CD4-positive, alpha-beta T cell treated with Interleukin-6 for 4 hours (primary cell): ENCODE measurements around the gene LRRC28.
"Not testable (repeated sequence)": the region's sequence is repeated elsewhere in the genome, so short reads cannot be mapped to it uniquely, and the experiment has no call there.

Experiments used
- DNase-seq: peaks from one replicate; pipeline ENCODE4 v3.0.0-alpha.2; 2020; ENCODE audit warnings: mixed read lengths

The LRRC28 gene

DNA sequence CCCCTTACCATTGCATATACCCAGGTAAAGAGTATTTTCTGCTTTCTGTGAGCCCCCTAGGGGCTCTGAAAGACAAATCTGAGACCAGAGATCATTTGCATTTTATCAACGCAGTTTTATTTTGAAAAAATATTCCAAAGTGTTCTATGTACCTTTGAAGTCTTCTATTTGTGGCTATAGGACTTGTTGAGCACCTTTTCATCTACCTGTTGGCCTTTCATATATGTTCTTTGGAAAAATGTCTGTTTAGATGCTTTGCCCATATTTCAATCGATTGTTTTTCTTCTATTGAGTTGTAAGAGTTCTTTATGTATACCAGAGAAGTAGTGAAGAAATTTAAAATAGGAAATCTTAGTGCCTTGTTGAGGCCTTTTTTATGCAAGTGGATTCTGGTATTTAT lies 94.0 kb downstream of the LRRC28 start:
- DNase-seq: no peak

DNA sequence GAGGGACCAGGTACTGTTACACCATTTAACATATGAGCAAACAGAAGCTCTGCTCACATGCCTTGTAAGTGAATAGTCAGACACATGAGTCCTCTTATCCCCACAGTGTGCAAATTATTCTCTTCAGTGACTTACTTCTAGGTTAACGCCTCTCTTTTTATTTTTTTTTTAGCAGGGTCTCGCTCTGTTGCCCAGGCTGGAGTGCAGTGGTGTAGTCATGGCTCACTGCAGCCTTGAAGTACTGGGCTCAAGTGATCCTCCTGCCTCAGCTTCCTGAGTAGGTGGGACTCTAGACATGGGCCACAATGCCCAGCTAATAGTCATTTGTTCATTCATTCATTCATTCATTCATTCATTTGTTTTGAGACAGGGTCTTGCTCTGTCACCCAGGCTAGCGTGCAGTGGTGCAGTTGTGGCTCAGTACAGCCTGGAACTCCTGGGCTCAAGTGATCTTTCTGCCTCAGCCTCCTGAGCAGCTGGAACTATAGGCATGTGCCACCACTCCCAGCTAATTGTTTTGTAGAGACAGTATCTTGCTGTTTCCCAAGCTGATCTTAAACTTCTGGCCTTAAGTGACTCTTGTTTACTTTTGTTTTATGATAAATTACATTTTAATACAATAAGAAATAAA lies 94.7 kb downstream of the LRRC28 start:
- no peak for DNase-seq

DNA sequence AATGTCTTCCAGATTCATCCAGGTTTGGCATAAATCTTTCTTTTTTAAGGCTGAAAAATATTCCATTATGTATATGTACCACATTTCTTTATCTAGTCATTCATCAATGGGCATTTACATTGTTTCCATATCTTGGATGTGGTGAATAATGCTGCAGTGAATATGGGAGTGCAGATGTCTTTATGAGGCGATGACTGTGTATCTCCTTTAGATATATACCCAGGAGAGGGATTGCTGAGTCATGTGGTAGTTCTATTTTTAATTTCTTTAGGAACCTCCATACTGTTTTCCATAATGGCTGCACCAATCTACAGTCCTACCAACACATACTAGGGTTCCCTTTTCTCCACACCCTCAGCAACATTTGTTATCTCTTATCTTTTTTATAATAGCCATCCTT lies 96.3 kb downstream of the LRRC28 start:
- no peak for DNase-seq

DNA sequence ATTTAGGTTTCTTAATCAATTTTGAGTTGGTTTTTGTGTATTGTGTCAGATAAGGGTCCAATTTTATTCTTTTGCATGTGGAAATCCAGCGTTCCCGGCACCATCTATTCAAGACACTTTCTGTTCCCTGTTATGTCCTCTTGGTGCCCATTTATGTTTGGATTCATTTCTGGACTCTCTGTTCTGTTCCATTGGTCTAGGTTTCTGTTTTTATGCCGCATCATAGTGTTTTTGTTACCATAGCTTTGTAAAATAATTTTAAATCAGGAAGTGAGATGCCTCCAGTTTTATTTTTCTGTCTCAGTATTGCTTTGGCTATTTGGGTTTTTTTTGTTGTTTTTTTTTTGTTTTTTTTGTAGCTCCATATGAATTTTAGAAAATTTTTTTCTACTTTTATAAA lies 97.1 kb downstream of the LRRC28 start:
- DNase-seq: no peak

DNA sequence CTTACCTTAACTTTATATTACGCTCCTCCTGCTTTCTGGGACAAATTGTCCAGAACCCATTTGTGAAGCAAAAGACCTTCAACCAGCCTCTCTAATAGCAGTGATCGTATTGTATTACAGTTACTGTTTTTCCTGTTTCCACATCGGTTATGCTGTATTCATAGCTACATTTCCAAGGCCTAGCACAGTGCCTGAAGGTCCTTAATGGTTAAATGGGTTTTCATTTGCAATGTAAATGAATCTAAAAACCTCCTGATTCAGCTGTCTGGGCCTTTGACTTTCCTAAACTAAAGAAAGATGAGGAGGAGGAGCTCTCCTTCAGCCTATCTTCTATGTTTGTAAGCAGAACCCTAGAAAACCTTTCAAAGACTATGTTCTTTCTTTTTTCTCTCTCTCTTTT lies 99.1 kb downstream of the LRRC28 start:
- no peak for DNase-seq

DNA sequence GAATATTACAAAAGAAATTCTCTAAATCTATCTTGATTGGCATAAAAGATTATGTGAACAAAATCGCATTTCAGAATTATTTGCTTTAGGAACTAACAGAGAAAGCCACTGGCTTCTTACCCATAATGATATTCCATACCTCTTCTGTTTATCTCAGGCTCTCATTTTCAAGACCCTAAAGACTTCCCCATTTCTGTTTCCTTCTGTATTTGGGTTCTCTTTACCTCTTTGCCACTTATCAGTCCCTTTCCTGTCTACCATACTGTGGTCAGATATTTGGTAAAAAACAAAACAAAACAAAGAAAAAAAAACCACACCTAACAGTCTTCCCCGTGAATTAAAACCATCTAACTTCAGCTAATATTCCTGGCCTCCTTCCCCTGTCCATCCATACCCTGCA lies 108.5 kb downstream of the LRRC28 start:
- DNase-seq: no peak

DNA sequence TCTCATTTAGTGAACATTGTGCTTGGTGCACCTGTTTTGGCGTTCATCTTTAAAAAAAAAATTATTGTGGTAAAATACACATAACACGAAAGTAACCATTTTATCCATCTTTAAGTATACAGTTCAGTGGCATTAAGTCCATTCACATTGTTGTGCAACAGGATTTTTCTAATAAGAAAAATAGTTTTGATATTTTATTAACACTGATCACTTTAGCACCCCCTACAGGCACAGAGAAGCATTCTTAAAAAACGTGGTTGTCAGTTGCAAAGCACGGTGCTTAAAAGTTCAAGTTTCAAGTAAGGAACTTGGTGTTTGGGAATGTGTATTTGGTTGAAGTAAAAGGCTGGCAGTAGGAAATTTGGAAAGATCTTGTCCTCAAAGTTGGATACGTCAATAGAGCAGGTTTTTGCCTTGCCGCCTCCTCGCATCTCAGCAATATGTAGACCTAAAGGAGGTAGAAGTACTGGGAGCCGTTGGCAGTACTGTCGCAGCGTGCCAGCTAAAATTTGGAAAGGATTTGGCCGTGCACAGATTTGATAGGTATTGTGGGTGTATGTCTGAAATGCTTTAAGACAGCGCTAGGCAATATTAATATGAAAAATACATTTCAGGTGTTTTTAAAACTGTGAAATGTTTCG lies 110.4 kb downstream of the LRRC28 start:
- DNase-seq: no peak

DNA sequence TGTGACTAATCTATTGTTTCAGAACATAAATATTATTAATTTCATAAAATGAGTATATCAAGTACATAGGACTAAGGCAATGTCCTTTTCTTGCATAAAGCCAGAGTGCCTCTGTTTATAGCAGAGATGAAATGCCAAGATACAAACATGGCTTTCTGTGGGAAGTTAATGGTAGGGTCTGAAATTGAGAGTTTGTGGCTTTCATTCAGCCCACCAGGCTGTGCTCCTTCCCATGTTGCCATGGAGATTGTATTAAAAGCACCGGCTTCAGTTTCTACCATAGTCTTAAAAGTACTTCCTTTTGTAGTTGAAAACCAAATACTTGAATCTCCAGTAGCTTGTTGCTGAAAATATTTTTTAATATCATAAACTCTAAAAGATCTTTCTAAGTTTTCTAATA lies 114.0 kb downstream of the LRRC28 start:
- DNase-seq: no peak

DNA sequence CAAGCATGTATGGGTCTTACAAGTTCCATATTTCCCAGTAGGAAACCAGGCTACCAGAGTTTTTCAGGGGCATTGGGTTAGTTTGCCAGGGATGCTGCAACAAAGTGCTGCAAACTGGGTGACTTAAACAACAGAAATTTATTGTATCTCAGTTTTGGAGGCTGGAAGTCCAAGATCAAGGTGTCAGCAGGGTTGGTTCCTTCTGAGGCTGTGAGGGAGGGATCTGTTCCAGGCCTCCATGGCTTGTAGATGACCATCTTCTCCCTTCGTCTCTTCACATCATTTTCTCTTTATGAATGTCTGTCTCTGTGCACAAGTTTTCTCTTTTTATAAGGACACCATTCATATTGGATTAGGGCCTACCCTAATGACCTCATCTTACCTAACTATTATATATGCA lies 114.7 kb downstream of the LRRC28 start:
- no peak for DNase-seq

DNA sequence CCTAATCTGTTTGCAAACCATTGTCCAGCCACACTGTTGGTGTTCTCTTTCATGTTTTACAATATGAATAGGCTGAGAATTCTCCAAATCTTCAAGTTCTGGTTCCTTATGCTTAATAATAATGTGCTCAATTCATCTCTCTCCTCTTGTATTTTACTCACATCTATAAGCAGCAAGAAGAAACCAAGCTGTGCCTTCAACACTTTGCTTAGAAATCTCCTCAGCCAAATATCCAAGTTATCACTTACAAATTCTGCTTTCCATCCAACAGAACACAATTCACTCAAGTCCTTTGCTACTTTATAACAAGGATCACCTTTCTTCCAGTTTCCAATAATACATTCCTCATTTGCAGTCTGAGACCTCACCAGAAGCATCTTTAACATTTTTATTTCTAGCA lies 117.5 kb downstream of the LRRC28 start:
- no peak for DNase-seq

DNA sequence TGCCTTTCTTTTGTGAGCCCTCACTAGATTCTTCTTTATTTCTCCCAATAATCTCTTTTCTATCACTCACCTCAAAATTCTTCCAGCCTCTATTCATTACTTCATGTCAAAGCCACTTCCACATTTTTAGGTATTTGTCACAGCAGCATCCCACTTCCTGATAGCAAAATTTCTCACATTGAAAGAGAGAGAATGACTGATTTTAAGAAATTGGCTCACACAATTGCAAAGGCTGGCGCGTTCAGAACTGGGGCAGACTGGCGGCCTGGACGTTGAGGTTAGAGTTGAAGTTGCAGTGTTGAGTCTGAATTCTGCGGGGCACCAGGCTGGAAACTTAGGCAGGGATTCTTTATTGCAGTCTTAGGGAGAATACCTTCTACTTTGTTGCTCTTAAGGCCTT lies 117.9 kb downstream of the LRRC28 start:
- no peak for DNase-seq

DNA sequence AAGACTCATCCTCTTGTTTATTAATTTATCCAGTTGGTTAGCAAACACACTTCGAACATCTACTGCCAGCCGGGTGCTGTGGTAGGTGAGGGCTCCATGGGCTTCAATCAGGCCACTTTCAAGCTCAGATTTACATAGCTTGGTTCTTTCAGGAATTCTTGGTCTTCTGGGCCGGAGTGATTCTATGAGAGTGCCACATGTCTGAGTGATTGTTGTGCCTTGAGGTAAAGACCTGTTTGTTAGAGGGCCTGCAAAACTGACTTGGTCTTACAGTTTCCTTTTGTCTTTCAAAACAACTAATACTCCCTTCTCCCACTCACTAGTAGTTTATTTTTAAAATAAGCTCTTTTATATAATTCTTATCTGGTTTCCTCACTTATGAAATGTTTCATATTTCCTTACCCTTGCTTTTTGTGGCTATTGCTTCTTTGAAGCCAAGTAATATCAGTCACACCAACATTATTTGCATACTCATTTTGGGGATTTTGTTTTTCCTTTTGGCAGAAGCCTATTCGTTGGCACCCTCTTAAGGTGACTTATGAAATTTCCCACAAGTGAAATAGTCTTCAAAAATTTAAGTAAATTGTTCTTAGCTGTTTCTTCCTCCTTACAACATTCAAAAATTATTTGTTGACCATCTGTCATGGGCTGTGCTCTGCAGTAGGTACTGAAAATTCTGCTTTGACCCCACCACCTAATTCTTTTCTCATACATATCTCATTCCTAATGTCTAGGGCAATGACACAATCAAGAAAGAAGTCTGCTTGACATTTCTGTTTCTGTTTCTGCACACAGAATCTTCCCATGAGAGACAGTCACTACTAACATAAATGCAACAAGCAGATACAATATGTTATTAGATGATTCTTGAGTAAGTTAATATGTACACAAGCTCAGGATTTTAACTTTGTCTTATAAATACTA lies 120.2 kb downstream of the LRRC28 start:
- no peak for DNase-seq

DNA sequence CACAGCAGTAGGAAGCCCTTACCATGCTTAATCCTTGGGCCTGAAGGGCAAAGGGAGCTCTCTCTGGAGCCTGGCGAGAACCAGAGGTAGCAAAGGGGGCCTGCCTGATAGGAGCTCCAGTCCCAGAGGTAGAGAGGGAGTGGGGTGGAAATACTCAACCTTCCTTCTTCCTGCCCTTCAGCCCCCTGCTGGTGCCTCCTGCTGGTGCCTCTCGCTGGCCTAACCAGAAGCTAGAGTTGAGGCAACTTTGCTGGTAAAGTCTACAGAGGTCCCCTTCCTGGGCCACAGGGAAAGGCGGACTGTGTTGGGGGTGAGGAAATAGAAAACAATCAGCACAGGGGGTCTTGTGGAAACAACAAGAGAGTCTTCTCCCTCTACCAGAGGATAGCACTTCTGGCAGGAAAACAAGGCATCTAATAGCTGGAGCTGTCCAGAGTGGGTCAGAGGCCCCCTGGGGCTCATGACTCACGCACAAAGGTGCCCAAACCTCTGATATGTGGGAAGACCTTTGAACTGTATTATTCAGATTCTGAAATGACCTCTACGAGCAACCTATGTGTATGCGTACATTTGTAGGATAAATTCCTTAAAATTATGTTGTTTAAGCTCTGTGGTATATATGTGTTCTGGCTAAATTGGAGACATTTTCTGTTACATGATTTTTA lies 133.9 kb downstream of the LRRC28 start:
- peak; percentile 30 for DNase-seq

DNA sequence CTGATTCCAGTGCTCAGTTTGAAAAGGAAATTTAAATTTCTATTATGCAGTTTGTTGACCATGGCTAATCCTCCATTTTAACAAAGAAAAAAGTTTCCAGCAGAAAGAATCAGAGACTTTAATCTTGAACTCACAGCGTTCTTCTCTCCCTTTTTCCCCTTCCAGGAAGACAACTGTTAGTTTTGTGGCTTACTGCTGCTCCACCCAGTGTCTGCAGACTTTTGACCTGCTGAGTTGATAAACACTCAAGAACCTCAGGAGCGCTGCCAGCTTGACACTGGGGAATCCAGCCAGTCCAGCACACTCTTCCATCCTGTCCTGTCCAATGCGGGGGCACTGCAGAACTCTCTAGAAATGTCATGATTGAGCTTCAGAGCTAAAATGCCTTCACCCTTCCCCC lies 134.6 kb downstream of the LRRC28 start:
- DNase-seq: peak; percentile 22

DNA sequence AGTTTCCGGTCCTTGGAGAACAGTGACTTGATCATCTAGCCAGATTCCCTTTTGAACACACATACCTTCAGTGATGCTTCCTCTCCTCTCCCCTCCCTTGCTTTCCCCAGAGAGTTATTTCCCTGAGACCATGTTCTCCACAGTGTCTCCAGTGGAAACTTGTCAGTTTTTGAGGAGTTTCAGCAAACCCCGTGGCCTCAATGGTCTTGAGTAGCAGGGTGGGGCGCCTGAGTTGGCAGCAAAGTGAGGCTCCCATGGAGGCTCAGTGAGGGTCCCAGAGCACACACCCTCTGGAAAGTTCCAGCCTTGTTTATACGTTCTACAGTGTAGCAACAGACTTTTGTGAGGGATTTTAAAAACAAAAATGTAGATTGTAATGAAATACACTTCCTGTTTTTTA lies 135.1 kb downstream of the LRRC28 start:
- DNase-seq: no peak

DNA sequence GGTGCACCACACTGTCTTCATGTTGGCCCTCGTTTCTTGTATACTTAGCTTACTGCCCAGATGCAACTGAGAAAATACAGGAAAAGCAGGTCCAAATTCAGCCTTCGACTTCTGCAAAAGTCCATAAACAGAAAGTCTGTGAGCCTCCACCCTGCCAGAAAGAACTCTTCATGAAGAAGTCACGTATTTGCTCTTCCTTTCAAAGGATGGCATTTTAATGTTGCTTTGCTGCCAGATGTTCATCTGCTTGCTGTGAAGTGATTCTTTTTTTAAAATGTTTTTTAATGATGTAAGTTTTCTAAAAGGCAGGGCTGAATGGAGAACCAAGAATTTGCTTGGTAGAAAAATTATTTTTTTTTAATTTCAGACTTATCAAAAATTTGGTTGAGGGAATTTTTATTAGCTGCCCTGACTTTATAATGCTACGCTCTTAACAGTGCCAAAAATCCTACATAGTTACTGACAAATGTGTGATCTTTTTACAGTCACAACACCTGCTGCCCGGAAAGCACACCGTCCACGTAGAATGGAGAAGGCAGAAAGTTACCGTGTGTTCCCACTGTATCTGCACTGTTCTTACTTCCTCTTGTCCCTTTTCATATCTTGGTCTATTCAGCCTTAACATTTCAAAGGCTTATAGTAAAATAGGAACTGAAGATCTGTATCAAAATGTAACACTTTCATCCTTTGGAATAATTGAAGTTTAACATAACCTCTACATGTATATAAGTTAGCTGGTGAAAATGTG lies 136.3 kb downstream of the LRRC28 start:
- DNase-seq: no peak

DNA sequence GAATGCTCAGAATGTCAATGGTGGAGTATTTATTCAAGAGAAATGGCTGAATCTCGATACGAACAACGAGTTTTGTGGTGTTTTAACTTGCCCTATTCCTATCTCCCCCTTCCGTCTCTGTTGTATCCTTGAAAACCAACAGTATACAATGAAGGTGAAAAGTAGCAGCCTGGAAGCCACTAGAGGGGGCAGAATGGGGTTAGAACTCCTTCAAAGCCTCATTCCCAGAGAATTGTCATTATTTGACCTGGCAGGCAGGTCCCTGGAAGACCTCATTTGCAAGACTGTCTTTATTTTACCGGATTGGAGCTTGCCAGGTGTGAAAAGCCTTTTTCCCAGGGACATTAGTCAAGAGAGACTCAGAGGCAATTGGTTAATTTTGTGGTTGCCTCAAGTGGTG lies 139.4 kb downstream of the LRRC28 start:
- no peak for DNase-seq

DNA sequence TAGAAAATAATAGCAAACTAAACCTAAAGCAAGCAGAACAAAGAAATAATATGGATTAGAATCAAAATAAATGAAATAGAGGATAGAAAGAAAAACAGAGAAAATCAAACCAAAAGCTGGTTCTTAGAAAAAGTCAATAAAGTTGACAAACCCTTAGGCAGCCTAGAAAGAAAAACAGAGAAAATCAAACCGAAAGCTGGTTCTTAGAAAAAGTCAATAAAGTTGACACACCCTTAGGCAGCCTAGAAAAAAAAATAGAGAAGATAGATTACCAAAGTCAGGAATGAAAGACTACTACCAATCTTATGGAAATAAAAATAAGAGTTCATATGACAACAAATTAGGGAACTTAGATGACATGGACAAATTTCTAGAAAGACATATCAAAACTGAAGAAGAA lies 142.4 kb downstream of the LRRC28 start:
- no peak for DNase-seq

DNA sequence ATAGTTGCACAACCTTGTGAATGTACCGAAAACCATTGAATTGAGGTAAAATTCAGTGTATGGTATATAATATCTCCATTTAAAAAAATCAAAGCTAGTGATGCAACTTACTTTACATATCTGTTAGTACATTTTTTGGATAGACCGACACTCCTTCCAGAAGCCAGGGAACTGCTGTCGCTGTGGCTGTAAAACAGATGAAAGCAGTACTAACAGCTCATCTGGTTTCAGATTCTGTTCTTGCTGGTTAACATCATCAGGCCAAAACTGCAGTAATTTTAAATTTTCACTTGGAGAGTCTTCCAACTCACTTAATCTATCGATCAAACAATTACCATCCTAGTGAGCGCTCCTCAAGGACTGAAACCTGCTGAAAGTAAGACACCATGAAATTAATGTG lies 145.1 kb downstream of the LRRC28 start:
- DNase-seq: no peak

DNA sequence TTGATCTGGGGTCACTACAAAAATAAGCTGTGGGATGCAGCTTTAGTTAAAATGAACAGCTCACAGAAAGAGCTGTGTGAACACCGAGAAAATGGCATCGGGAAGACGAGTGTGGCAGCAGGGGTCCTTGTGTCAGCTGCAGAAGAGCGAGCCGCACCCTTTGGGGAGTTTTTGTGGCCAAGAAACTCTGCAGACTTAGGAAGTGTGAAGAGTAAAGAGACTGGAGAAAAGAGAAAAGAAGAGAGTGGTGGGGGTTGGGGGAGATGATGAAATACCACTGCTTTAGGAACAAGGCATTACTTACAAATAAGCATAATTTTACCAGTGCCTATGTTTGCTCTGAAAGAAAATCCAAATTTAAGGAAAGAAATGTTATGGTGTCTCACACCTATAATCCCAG lies 147.8 kb downstream of the LRRC28 start:
- no peak for DNase-seq

DNA sequence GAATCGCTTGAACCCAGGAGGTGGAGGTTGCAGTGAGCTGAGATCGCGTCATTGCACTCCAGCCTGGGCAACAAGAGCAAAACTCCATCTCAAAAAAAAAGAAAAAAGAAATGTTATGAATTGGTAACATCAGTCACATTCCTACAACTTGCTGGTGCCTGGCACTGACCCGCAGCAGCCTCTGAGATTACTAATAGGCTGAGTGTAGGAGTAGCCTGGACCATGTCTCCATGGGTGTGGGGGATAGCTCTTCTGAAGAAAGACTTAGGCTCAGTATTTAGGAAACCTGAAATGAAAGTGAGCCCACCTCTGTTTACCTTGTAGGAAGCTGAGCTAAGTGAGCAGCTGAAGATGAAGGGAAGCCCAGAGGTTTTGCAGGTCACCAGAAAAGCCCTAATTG lies 148.3 kb downstream of the LRRC28 start:
- DNase-seq: no peak

DNA sequence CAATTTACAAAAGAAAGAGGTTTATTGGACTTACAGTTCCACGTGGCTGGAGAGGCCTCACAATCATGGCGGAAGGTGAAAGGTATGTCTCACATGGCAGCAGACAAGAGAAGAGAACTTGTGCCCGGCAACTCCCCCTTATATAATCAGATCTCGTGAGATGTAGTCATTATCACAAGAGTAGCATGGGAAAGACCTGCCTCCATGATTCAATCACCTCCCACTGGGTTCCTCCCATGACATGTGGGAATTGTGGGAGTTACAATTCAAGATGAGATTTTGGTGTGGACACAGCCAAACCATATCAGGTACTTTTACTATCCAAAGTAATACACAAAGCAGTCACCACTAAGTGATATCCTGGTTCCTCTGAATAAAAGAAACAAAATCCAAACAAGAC lies 149.9 kb downstream of the LRRC28 start:
- not testable (repeated sequence) for DNase-seq
